ENCODE data around the gene ABCC8. TPM values are rescaled to one million over a fixed set of nuclear protein-coding genes. Genes with fewer than 3 reads are reported as not detected.
"Not testable (repeated sequence)": the region's sequence is repeated elsewhere in the genome, so short reads cannot be mapped to it uniquely, and the experiment has no call there.

Gene ABCC8
- total RNA-seq, 1 experiment from 2014 or later: not detected

- DNase-seq (ENCODE audit: low read depth): no peak
Observed at GRCh38 chr11:17430616-17431015, 46.0 kb downstream of the ABCC8 start.

- DNase-seq (ENCODE audit: low read depth): no peak
Observed at GRCh38 chr11:17428925-17429324, 47.7 kb downstream of the ABCC8 start.

GRCh38 chr11:17428261-17428660, 48.4 kb downstream of the ABCC8 start:
- no peak for DNase-seq (ENCODE audit: low read depth)

- DNase-seq (ENCODE audit: low read depth): not testable (repeated sequence)
Observed at GRCh38 chr11:17426233-17426632, 50.4 kb downstream of the ABCC8 start.

- DNase-seq (ENCODE audit: low read depth): no peak
Observed at GRCh38 chr11:17423533-17424310, 52.9 kb downstream of the ABCC8 start.

GRCh38 chr11:17421781-17422180, 54.9 kb downstream of the ABCC8 start:
- DNase-seq (ENCODE audit: low read depth): no peak

GRCh38 chr11:17418444-17419081, 58.1 kb downstream of the ABCC8 start:
- no peak for DNase-seq (ENCODE audit: low read depth)

GRCh38 chr11:17416492-17416891, 60.2 kb downstream of the ABCC8 start:
- DNase-seq (ENCODE audit: low read depth): no peak

GRCh38 chr11:17415523-17416104, 61.0 kb downstream of the ABCC8 start:
- DNase-seq (ENCODE audit: low read depth): no peak

- no peak for DNase-seq (ENCODE audit: low read depth)
Observed at GRCh38 chr11:17414992-17415391, 61.7 kb downstream of the ABCC8 start.

- DNase-seq (ENCODE audit: low read depth): no peak
Observed at GRCh38 chr11:17414317-17414737, 62.3 kb downstream of the ABCC8 start.

- no peak for DNase-seq (ENCODE audit: low read depth)
Observed at GRCh38 chr11:17413414-17414316, 63.0 kb downstream of the ABCC8 start.

GRCh38 chr11:17412488-17413180, 64.0 kb downstream of the ABCC8 start:
- DNase-seq (ENCODE audit: low read depth): no peak

GRCh38 chr11:17411418-17411817, 65.2 kb downstream of the ABCC8 start:
- no peak for DNase-seq (ENCODE audit: low read depth)

GRCh38 chr11:17410606-17411379, 65.9 kb downstream of the ABCC8 start:
- DNase-seq (ENCODE audit: low read depth): no peak

- no peak for DNase-seq (ENCODE audit: low read depth)
Observed at GRCh38 chr11:17408641-17409040, 68.0 kb downstream of the ABCC8 start.

- DNase-seq (ENCODE audit: low read depth): no peak
Observed at GRCh38 chr11:17408026-17408425, 68.6 kb downstream of the ABCC8 start.

GRCh38 chr11:17407575-17407974, 69.1 kb downstream of the ABCC8 start:
- DNase-seq (ENCODE audit: low read depth): no peak

GRCh38 chr11:17406818-17407149, 69.9 kb downstream of the ABCC8 start:
- no peak for DNase-seq (ENCODE audit: low read depth)

- DNase-seq (ENCODE audit: low read depth): no peak
Observed at GRCh38 chr11:17406082-17406817, 70.4 kb downstream of the ABCC8 start.
